Glutamatergic neuron (in vitro differentiated cells): ENCODE results near the gene CDCA8. TPM values are rescaled to one million over a fixed set of nuclear protein-coding genes. Genes with fewer than 3 reads are reported as not detected.

Source experiments
- DNase-seq: peaks from one replicate; pipeline ENCODE4 v3.0.0; 2022
- H3K27ac Mint-ChIP-seq: one replicate; pipeline ENCODE4 v1.8.0; 2020; ENCODE audit warnings: mild to moderate bottlenecking, mixed read lengths, inconsistent platforms; ENCODE audit not compliant: unreplicated experiment
- H3K27me3 Mint-ChIP-seq: one replicate; pipeline ENCODE4 v1.8.0; 2020; ENCODE audit warnings: mild to moderate bottlenecking, moderate library complexity, mixed read lengths, inconsistent platforms; ENCODE audit not compliant: unreplicated experiment
- H3K36me3 Mint-ChIP-seq: one replicate; pipeline ENCODE4 v1.8.0; 2020; ENCODE audit warnings: mild to moderate bottlenecking, mixed read lengths, inconsistent platforms; ENCODE audit not compliant: unreplicated experiment
- H3K4me1 Mint-ChIP-seq: one replicate; pipeline ENCODE4 v1.8.0; 2020; ENCODE audit warnings: mild to moderate bottlenecking, low read depth, mixed read lengths, inconsistent platforms; ENCODE audit not compliant: unreplicated experiment
- H3K4me3 Mint-ChIP-seq: one replicate; pipeline ENCODE4 v1.8.0; 2020; ENCODE audit warnings: mild to moderate bottlenecking, mixed read lengths, inconsistent platforms; ENCODE audit not compliant: unreplicated experiment
- H3K9me3 Mint-ChIP-seq: one replicate; pipeline ENCODE4 v1.8.0; 2020; ENCODE audit warnings: mild to moderate bottlenecking, moderate library complexity, mixed read lengths, inconsistent platforms; ENCODE audit not compliant: unreplicated experiment
- CTCF ChIP-seq: fragments of 200-600 bp; sonication (generic); IDR thresholded peaks from one replicate; pipeline ENCODE4 v1.5.0; 2021; ENCODE audit not compliant: partially characterized antibody, unreplicated experiment
- total RNA-seq: library from RNA; stranded (reverse); fragmentation: NEBNext Ultra II Directional; extraction: Animal tissue kit (Norgen Biotek cat#: 25700); gene quantifications from one replicate; pipeline ENCODE4 v1.2.1, GENCODE V29; 2021; ENCODE audit not compliant: unreplicated experiment

CDCA8 gene
- total RNA-seq, 1 donor from 2014 or later, result 10.4 TPM

DNA sequence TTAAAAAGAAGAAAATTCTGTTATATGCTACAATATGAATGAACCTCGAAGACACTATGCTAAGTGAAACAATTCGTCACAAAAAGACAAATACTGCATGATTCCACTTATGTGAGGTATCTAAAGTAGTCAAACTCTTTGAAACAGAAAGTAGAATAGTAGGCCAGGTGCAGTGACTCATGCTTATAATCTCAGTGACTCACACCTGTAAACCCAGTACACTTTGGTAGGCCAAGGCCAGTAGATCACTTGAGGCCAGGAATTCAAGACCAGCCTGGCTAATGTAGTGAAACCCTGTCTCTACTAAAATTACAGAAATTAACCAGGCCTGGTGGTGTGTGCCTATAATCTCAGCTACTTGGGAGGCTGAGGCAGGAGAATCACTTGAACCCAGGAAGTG is 46.9 kb downstream of the CDCA8 start:
- Mint-ChIP-seq H3K9me3 (peaks cover 4% of the 10 kb centered on the region), H3K27me3 (peaks cover 8% of the 10 kb centered on the region), H3K27ac (no peak overlapping the region), H3K36me3 (no peaks in the 10 kb centered on the region), H3K4me3 (no peak overlapping the region), H3K4me1 (peaks cover 3% of the 10 kb centered on the region)
- no peak for DNase-seq
- TF ChIP-seq CTCF, result no peak

- Mint-ChIP-seq H3K4me3 (no peak overlapping the region), H3K27me3 (peaks cover 11% of the 10 kb centered on the region), H3K9me3 (peaks cover 4% of the 10 kb centered on the region), H3K36me3 (no peaks in the 10 kb centered on the region), H3K4me1 (peaks cover 3% of the 10 kb centered on the region), H3K27ac (no peak overlapping the region)
- no peak for TF ChIP-seq CTCF
- no peak for DNase-seq
These were observed 48.8 kb downstream of the CDCA8 start for GRCh38 chr1:37741130-37741529.

- H3K36me3 Mint-ChIP-seq, result no peaks in the 10 kb centered on the region
- no peak overlapping the region for H3K4me3 Mint-ChIP-seq
- DNase-seq, result no peak
- peaks cover 4% of the 10 kb centered on the region for H3K9me3 Mint-ChIP-seq
- no peak overlapping the region for H3K27ac Mint-ChIP-seq
- H3K27me3 Mint-ChIP-seq, result peaks cover 11% of the 10 kb centered on the region
- TF ChIP-seq CTCF, result no peak
- peaks cover 3% of the 10 kb centered on the region for H3K4me1 Mint-ChIP-seq
These were observed 49.3 kb downstream of the CDCA8 start for GRCh38 chr1:37741662-37742061.

- peaks cover 2% of the 10 kb centered on the region for H3K9me3 Mint-ChIP-seq
- H3K4me1 Mint-ChIP-seq, result peaks cover under 1% of the 10 kb centered on the region
- DNase-seq, result no peak
- H3K4me3 Mint-ChIP-seq, result no peak overlapping the region
- H3K36me3 Mint-ChIP-seq, result no peaks in the 10 kb centered on the region
- peaks cover 5% of the 10 kb centered on the region for H3K27me3 Mint-ChIP-seq
- no peak for TF ChIP-seq CTCF
- H3K27ac Mint-ChIP-seq, result no peak overlapping the region
These were observed 54.5 kb downstream of the CDCA8 start for GRCh38 chr1:37746806-37747205.

- Mint-ChIP-seq H3K27me3 (peaks cover 10% of the 10 kb centered on the region), H3K9me3 (peaks cover 6% of the 10 kb centered on the region), H3K4me1 (no peaks in the 10 kb centered on the region), H3K36me3 (no peaks in the 10 kb centered on the region), H3K4me3 (no peak overlapping the region), H3K27ac (no peak overlapping the region)
- no peak for DNase-seq
- TF ChIP-seq CTCF, result no peak
These were observed 56.2 kb downstream of the CDCA8 start for GRCh38 chr1:37748565-37748964.
